ENCODE results near the gene SCNN1A.

- TF ChIP-seq CTCF (IDR thresholded peaks at IDR 0.05) (no peak), POLR2A (IDR thresholded peaks at IDR 0.05) (no peak), EP300 (IDR thresholded peaks at IDR 0.05) (no peak)
Observed at GRCh38 chr12:6377667-6377994, 2.3 kb upstream of the SCNN1A start.

Measured in ovary (tissue), 3 donors.